ENCODE measurements around the gene BLOC1S4.

DNA sequence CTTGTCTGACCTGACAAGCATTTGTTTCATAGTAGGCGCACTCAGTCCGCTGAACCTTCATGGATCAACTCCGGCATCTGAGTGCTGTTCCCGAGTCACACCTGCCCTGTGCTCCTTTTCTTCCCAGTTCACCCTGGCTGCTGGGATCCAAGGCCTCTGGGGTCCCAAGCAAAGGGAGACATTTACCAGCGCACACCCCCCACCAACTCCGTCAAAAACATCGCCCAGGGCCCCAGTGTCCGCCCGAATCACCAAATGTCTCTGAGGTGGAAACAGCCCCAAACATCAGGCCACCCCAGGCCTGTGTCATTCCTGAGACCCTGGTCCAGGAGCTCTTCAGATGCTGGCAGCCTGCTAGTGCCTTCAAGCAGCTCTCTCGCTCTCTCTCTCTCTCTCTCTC is 5.1 kb downstream of the BLOC1S4 start:
- TF ChIP-seq FOXM1 (IDR thresholded peaks at IDR 0.05; ENCODE audit: low read depth) (no peak), SIN3A (IDR thresholded peaks at IDR 0.05; ENCODE audit: borderline replicate concordance, low read depth, low read length) (no peak), USF1 (IDR thresholded peaks at IDR 0.05; ENCODE audit: borderline replicate concordance, low read depth) (no peak), EZH2phosphoT487 (IDR thresholded peaks at IDR 0.05; ENCODE audit: borderline replicate concordance, low read depth) (no peak), EP300 (IDR thresholded peaks at IDR 0.05; ENCODE audit: borderline replicate concordance in 1 of 2, low read depth in 1 of 2, low read length in 1 of 2) (no peak), YY1 (IDR thresholded peaks at IDR 0.05; ENCODE audit: low read depth) (no peak), RAD21 (IDR thresholded peaks at IDR 0.05; ENCODE audit: low read length) (no peak), POLR2AphosphoS5 (IDR thresholded peaks at IDR 0.05; ENCODE audit: low read depth, low read length) (no peak)
- TF ChIP-seq, protein P1, sequence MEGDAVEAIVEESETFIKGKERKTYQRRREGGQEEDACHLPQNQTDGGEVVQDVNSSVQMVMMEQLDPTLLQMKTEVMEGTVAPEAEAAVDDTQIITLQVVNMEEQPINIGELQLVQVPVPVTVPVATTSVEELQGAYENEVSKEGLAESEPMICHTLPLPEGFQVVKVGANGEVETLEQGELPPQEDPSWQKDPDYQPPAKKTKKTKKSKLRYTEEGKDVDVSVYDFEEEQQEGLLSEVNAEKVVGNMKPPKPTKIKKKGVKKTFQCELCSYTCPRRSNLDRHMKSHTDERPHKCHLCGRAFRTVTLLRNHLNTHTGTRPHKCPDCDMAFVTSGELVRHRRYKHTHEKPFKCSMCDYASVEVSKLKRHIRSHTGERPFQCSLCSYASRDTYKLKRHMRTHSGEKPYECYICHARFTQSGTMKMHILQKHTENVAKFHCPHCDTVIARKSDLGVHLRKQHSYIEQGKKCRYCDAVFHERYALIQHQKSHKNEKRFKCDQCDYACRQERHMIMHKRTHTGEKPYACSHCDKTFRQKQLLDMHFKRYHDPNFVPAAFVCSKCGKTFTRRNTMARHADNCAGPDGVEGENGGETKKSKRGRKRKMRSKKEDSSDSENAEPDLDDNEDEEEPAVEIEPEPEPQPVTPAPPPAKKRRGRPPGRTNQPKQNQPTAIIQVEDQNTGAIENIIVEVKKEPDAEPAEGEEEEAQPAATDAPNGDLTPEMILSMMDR (IDR thresholded peaks at IDR 0.05), result no peak
- TF ChIP-seq, protein P2, sequence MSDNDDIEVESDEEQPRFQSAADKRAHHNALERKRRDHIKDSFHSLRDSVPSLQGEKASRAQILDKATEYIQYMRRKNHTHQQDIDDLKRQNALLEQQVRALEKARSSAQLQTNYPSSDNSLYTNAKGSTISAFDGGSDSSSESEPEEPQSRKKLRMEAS (IDR thresholded peaks at IDR 0.05; ENCODE audit: low read depth), result no peak
- TF ChIP-seq, protein P3, sequence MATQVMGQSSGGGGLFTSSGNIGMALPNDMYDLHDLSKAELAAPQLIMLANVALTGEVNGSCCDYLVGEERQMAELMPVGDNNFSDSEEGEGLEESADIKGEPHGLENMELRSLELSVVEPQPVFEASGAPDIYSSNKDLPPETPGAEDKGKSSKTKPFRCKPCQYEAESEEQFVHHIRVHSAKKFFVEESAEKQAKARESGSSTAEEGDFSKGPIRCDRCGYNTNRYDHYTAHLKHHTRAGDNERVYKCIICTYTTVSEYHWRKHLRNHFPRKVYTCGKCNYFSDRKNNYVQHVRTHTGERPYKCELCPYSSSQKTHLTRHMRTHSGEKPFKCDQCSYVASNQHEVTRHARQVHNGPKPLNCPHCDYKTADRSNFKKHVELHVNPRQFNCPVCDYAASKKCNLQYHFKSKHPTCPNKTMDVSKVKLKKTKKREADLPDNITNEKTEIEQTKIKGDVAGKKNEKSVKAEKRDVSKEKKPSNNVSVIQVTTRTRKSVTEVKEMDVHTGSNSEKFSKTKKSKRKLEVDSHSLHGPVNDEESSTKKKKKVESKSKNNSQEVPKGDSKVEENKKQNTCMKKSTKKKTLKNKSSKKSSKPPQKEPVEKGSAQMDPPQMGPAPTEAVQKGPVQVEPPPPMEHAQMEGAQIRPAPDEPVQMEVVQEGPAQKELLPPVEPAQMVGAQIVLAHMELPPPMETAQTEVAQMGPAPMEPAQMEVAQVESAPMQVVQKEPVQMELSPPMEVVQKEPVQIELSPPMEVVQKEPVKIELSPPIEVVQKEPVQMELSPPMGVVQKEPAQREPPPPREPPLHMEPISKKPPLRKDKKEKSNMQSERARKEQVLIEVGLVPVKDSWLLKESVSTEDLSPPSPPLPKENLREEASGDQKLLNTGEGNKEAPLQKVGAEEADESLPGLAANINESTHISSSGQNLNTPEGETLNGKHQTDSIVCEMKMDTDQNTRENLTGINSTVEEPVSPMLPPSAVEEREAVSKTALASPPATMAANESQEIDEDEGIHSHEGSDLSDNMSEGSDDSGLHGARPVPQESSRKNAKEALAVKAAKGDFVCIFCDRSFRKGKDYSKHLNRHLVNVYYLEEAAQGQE (IDR thresholded peaks at IDR 0.05; ENCODE audit: low read depth, low read length), result no peak
